HG03342 (cell line): Measurements from ENCODE around the gene KAZN.

Source experiments
- ATAC-seq: cut with Tn5 transposase; IDR thresholded peaks from one replicate; pipeline ENCODE4 v1.9.1; 2021; ENCODE audit warnings: mild to moderate bottlenecking, moderate library complexity; ENCODE audit not compliant: unreplicated experiment

Gene KAZN

GRCh38 chr1:14667651-14667984, 69.1 kb downstream of the KAZN start:
- no peak for ATAC-seq

- no peak for ATAC-seq
Observed at GRCh38 chr1:14668538-14668937, 70.1 kb downstream of the KAZN start.

- no peak for ATAC-seq
Observed at GRCh38 chr1:14672005-14672404, 73.5 kb downstream of the KAZN start.

DNA sequence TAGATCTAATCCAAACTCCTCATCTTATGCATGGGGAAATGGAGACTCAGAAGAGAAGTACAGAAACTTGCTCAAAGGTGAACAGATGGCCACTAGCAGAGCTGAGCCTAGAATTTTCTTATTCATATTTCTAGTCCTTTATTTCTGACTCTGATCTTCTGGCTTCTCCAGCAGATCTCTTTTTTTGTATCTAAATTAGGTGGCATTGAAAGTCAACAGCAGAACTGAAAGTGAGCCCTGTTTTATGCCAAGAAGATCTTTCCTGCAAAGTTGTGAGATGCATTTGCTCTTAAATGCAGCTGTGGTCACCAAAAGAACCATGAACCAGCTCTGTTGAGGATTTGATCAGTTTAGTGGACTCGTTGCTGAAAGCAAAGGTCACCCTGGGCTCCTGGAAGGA, 75.5 kb downstream of the KAZN start:
- no peak for ATAC-seq

GRCh38 chr1:14676400-14676799, 77.9 kb downstream of the KAZN start:
- ATAC-seq: no peak

- ATAC-seq: no peak
Observed at GRCh38 chr1:14677292-14677971, 78.9 kb downstream of the KAZN start.

GRCh38 chr1:14678011-14678638, 79.6 kb downstream of the KAZN start:
- ATAC-seq: no peak

DNA sequence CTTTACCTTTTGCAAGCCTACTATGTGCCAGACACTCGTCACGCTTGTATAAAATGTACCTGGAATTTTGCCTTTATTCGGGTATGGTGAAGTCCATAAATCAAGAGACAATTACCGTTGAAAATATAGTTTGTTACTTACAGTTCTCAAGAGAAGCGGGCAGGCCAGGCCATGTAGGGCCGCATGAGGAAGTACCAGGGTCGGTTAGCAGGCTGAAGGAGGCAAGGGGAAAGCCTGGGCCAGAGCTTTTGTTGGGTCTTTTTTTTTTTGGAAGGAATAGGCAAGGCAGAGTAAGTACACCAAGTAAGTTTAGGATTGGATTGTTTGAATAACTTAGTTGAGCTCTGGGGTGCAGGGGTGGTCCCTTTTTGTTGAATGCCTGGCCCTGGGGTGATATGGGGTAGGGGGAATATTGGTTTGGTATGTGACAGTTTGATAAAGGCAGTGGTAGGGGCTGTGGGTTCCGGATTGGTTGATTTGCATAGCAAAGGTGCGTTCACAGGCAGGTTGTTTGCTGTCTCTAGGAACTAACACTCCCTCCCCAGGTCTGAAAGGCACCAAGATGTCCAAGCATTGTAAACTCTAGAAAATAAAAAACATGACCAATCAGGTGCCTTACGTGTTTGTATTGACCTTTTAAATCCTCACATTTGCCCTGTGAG, 80.7 kb downstream of the KAZN start:
- no peak for ATAC-seq

DNA sequence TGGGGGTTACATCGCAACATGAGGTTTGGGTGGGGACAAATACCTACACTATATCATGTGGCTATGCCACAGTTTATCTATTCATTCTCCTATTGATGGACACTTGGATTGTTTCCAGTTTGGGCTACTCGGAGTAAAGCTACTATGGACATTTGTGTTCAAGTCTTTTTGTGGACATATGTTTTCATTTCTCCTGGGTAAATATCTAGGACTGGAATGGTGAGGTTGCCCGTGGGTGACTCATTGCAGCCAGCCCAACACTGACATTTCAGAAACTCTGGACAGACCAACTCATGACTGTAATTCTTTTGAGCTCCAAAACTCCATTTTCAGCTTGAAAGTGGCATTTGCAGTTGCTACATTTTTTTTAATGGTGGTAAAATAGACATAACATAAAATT, 82.7 kb downstream of the KAZN start:
- no peak for ATAC-seq

GRCh38 chr1:14682941-14683621, 84.6 kb downstream of the KAZN start:
- ATAC-seq: no peak

GRCh38 chr1:14685078-14685477, 86.6 kb downstream of the KAZN start:
- ATAC-seq: no peak

- ATAC-seq: no peak
Observed at GRCh38 chr1:14686701-14687100, 88.2 kb downstream of the KAZN start.

DNA sequence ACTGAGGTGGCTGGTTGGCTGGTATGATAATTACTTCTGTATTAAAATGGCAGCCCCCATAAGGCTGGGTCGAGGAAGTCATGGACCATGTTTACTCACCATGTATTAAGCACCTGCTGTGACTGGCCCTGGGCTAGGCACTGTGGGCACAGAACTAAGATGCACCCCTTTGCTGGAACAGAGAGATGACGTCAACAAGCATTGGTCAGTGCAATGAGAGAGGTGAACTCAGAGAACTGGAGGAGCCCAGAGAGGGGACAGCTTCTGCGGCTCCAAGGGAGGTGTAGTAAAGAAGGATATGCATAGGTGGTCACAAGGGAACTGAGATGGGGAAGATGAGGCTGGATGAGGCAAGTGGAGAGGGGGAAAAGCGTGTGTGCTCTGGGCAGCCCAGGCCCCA, 88.7 kb downstream of the KAZN start:
- no peak for ATAC-seq

DNA sequence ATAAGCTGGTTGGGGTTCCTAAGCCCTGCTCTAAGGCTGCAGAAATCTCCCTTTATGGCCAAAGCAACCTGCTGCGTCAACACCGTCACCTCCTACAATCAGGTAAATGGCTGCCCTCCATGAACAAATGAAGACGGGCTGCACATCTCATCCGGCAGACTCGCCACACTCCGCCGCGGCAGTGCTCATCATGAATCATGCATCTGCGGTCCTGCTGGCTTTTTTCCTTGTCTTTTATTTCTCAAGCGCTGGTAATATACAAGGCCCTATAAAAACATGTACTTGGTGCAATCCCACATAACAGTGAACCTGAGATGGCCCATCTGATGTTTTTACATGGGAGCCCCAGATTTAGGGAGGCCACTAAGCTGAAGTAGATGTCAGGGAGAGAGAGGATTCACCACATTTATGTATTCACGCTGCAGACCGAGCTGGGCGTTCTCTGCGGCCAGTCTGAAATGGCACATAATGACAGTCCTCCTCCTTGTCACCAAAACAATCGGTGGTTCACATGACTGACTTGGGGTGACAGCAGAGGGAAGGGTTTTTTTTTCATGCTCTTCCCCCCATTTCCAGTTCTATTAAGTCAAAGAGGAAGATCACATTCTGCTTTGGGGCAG, 91.6 kb downstream of the KAZN start:
- no peak for ATAC-seq

GRCh38 chr1:14693949-14694348, 95.5 kb downstream of the KAZN start:
- no peak for ATAC-seq

DNA sequence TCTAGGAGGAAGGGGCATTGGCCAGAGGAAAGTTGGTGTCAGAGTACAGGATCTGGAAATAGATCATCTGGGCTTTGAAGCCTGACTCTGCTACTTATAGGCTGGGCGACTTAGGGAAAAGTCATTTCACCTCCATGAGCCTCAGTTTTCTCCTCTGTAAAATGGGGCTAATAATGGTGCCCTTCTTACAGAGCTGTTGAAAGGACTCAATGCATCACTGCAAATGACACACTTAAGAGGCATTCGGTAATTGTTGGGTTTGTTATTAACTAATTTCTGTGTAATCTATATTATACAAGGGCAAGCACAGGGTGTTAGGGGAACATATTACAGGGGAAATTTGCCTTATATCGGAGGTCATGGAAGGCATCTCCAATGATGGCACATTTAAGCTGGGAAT, 96.1 kb downstream of the KAZN start:
- ATAC-seq: no peak

DNA sequence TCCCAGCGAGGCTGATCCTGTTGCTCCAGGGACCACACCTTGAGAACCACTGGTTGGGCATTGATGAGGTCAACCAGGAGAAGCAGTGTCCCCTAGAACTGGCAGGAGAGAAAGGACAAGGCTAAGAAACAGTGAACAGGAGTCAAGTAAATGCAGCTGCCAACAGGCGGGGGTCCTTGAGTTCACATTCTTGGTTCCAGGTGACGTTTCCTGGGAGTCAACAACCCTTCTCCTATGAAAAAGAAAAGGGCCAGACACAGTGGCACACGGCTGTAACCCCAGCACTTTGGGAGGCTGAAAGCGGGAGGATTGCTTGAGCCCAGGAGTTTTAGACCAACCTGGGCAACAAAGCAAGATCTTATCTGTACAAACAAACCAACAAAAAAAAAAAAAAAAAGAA, 98.3 kb downstream of the KAZN start:
- no peak for ATAC-seq

DNA sequence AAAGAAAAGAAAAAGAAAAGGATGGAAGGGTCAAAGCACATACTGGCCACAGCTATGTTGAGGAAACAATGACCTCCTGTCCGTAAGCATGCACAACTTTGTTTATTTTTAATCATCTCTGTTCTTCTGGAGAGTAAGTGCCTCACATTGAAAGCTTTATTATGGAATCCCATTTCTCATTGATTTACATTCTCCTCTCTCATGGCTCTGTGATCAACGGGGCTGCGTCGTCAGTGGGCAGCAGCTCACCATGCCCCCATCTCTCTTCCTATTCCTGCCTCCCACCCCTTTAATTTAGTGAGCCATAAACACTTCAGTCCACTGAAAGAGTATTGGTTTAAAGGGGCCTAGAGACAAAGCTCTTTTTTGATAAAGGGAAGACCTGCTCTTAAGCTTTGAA, 98.9 kb downstream of the KAZN start:
- ATAC-seq: no peak

DNA sequence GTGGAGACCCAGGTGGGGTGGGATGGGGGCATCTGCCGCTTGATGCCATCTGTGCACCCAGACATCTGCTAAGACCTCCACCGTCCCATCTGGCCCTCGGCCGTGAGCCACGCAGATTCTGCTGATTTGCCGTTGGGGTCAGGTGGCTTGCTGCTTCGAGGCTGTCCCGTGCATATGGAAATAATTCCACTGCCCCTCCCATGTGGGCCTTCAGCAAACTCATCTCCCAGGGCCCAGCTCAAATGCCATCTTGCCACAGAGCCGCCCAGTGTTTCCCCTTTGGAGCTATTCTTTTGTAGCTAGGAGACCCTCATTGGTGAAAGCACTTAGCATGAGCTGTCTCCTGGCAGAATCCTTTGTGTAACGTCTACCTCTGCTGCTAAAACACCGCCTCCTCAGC, 99.8 kb downstream of the KAZN start:
- no peak for ATAC-seq

DNA sequence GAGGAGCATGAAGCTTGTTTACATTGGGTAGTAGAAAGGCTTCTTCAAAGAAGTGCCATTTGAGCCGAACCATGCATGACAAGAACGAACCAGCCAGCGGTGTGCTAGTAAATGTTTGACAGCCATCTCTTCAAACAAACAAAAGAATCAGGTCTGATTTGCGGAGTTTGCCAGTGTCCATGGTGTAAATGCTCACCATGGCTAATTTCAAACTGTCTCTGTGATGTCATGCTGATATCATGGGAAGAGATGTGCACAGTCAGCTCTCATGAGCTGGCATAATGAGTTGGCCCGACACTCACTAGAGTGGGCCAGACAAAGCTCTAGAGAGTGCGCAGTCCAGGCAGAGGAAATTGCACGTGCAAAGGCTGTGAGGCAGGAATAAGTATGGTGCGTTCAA, 101.1 kb downstream of the KAZN start:
- no peak for ATAC-seq

GRCh38 chr1:14704846-14705245, 106.4 kb downstream of the KAZN start:
- no peak for ATAC-seq

DNA sequence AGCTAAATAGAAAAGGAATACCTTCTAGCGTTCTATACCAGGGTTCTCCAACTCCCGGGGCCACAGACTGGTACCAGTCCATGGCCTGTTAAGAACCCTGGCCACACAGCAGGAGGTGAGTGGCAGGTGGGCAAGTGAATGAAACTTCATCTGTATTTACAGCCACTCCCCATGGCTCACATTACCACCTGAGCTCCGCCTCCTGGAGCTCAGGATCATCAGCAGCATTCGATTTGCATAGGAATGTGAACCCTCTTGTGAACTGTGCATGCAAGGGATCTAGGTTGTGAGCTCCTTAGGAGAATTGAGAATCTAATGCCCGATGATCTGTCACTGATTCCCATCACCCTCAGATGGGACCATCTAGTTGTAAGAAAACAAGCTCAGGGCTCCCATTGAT, 107.3 kb downstream of the KAZN start:
- no peak for ATAC-seq
